Measurements from ENCODE around the gene C1QL1.

Gene C1QL1

GRCh38 chr17:44992242-44992939, 24.3 kb upstream of the C1QL1 start:
- TF ChIP-seq EGR1 (IDR thresholded peaks at IDR 0.05), result no peak
- TF ChIP-seq YY1 (IDR thresholded peaks at IDR 0.05; ENCODE audit: low read depth), result no peak
- no peak for TF ChIP-seq MAX (IDR thresholded peaks at IDR 0.05)
- TF ChIP-seq CREB1 (IDR thresholded peaks at IDR 0.05; ENCODE audit: low read depth), result no peak
- TF ChIP-seq TCF12 (IDR thresholded peaks at IDR 0.05; ENCODE audit: low read depth), result no peak
- no peak for TF ChIP-seq RAD21 (IDR thresholded peaks at IDR 0.05; ENCODE audit: low read depth)
- TF ChIP-seq FOXM1 (IDR thresholded peaks at IDR 0.05; ENCODE audit: borderline replicate concordance, low read depth), result no peak
- no peak for TF ChIP-seq ZBTB7A (IDR thresholded peaks at IDR 0.05; ENCODE audit: low read depth)
- no peak for TF ChIP-seq TAF1 (IDR thresholded peaks at IDR 0.05; ENCODE audit: low read depth)
- TF ChIP-seq CEBPB (IDR thresholded peaks at IDR 0.05), result no peak
- TF ChIP-seq NFIC (IDR thresholded peaks at IDR 0.05), result no peak
- TF ChIP-seq REST (IDR thresholded peaks at IDR 0.05; ENCODE audit: low read depth), result no peak
- TF ChIP-seq EP300 (IDR thresholded peaks at IDR 0.05; ENCODE audit: borderline replicate concordance), result no peak
- TF ChIP-seq, protein P1, sequence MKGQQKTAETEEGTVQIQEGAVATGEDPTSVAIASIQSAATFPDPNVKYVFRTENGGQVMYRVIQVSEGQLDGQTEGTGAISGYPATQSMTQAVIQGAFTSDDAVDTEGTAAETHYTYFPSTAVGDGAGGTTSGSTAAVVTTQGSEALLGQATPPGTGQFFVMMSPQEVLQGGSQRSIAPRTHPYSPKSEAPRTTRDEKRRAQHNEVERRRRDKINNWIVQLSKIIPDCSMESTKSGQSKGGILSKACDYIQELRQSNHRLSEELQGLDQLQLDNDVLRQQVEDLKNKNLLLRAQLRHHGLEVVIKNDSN (IDR thresholded peaks at IDR 0.05), result no peak
- TF ChIP-seq TEAD4 (IDR thresholded peaks at IDR 0.05), result no peak

DNA sequence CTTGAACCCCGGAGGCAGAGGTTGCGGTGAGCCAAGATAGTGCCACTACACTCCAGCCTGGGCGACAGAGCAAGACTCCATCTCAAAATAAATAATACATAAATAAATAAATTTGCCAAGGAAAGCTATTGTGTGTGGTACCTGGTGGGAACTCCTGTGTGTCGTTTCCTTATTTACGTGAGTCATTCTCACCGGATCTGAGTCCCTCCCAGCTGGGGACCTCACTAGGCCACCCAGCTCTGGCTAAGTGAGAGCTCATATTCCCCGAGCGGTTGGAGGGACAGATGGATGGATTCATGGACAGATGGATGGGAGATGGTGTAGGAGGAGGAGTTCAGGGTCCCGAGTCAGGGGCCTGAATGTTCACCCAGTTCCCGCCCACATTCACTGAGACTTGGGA, 22.9 kb upstream of the C1QL1 start:
- TF ChIP-seq RAD21 (IDR thresholded peaks at IDR 0.05; ENCODE audit: low read depth) (no peak), ZBTB7A (IDR thresholded peaks at IDR 0.05; ENCODE audit: low read depth) (no peak), TCF12 (IDR thresholded peaks at IDR 0.05; ENCODE audit: low read depth) (no peak), EP300 (IDR thresholded peaks at IDR 0.05; ENCODE audit: borderline replicate concordance) (no peak), REST (IDR thresholded peaks at IDR 0.05; ENCODE audit: low read depth) (no peak), TAF1 (IDR thresholded peaks at IDR 0.05; ENCODE audit: low read depth) (no peak), YY1 (IDR thresholded peaks at IDR 0.05; ENCODE audit: low read depth) (no peak)

DNA sequence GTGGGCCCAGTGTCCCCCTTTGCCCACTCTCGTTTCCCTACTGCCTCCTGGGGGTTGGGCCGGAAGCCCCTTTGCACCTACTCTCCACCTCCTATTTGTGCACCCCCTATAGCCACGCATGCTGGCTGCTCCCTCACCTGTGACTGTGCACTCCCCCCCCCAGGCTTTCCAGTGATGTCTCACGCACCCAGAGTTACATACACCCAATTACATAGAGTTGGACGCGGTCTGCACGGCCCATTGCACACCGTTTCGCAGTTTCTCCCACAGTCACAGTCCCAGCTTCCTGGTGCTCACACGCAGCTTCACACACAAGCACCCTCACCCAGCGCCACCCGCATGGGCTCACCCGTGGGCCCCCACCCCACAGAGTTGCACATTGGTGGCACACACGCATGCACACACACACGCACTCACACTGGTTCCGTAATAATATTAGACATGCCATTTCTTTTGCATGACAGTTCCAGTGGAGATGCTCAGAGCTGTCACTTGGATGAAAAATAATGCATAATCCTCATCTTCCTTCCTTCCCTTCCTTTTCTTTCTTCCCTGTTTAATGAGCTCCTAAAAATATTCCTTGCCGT, 21.5 kb upstream of the C1QL1 start:
- TF ChIP-seq CEBPB (IDR thresholded peaks at IDR 0.05) (no peak), ZBTB7A (IDR thresholded peaks at IDR 0.05; ENCODE audit: low read depth) (no peak), CREB1 (IDR thresholded peaks at IDR 0.05; ENCODE audit: low read depth) (no peak), EGR1 (IDR thresholded peaks at IDR 0.05) (no peak), YY1 (IDR thresholded peaks at IDR 0.05; ENCODE audit: low read depth) (no peak), FOXM1 (IDR thresholded peaks at IDR 0.05; ENCODE audit: borderline replicate concordance, low read depth) (no peak), REST (IDR thresholded peaks at IDR 0.05; ENCODE audit: low read depth) (no peak), TAF1 (IDR thresholded peaks at IDR 0.05; ENCODE audit: low read depth) (no peak), TCF12 (IDR thresholded peaks at IDR 0.05; ENCODE audit: low read depth) (no peak), NFIC (IDR thresholded peaks at IDR 0.05) (no peak), TEAD4 (IDR thresholded peaks at IDR 0.05) (no peak), EP300 (IDR thresholded peaks at IDR 0.05; ENCODE audit: borderline replicate concordance) (no peak), RAD21 (IDR thresholded peaks at IDR 0.05; ENCODE audit: low read depth) (no peak), MAX (IDR thresholded peaks at IDR 0.05) (no peak)
- TF ChIP-seq, protein P1 (IDR thresholded peaks at IDR 0.05), result no peak

Data from Ishikawa (cell line).